H9 (cell line): ENCODE data around the gene LDLRAD4. TPM values are rescaled to one million over a fixed set of nuclear protein-coding genes. Genes with fewer than 3 reads are reported as not detected.

Source experiments
- DNase-seq: peaks from one replicate; pipeline ENCODE4 v3.0.0-alpha.2; 2017
- H2AFZ ChIP-seq: one replicate; pipeline ENCODE4 v1.6.1; 2013; ENCODE audit warnings: mild to moderate bottlenecking, low read length, control low read depth, moderate library complexity
- H2AK5ac ChIP-seq: 2 replicates; pipeline ENCODE4 v1.6.1; 2013; ENCODE audit warnings: low read length, control low read depth, mixed read lengths; ENCODE audit not compliant: insufficient read length
- H2BK120ac ChIP-seq: one replicate; pipeline ENCODE4 v1.6.1; 2013; ENCODE audit warnings: low read depth, mild to moderate bottlenecking, low read length, control low read depth, inconsistent platforms; ENCODE audit not compliant: poor library complexity, severe bottlenecking
- H2BK12ac ChIP-seq: 2 replicates; pipeline ENCODE4 v1.6.1; 2013; ENCODE audit warnings: low read length, control low read depth, mixed read lengths, low read depth; ENCODE audit not compliant: insufficient read length
- H2BK15ac ChIP-seq: 2 replicates; pipeline ENCODE4 v1.6.1; 2013; ENCODE audit warnings: low read depth, low read length, control low read depth
- H2BK20ac ChIP-seq: one replicate; pipeline ENCODE4 v1.6.1; 2013; ENCODE audit warnings: low read depth, mild to moderate bottlenecking, low read length, control low read depth, inconsistent platforms; ENCODE audit not compliant: poor library complexity, severe bottlenecking
- H2BK5ac ChIP-seq: 2 replicates; pipeline ENCODE4 v1.6.1; 2013; ENCODE audit warnings: low read length, control low read depth, mixed read lengths; ENCODE audit not compliant: insufficient read length
- H3K14ac ChIP-seq: 2 replicates; pipeline ENCODE4 v1.6.1; 2013; ENCODE audit warnings: low read length, control low read depth; ENCODE audit not compliant: insufficient read depth
- H3K18ac ChIP-seq: 2 replicates; pipeline ENCODE4 v1.6.1; 2013; ENCODE audit warnings: low read depth, mild to moderate bottlenecking, mixed read lengths, low read length, control low read depth; ENCODE audit not compliant: insufficient read length
- H3K23ac ChIP-seq: 2 replicates; pipeline ENCODE4 v1.6.1; 2013; ENCODE audit warnings: low read length, control low read depth, mixed read lengths, low read depth; ENCODE audit not compliant: insufficient read length
- H3K23me2 ChIP-seq: 2 replicates; pipeline ENCODE4 v1.6.1; 2013; ENCODE audit warnings: low read depth, mild to moderate bottlenecking, mixed read lengths, low read length, control low read depth; ENCODE audit not compliant: insufficient read length, poor library complexity, severe bottlenecking
- H3K27ac ChIP-seq: 2 replicates; pipeline ENCODE4 v1.5.1; 2013; ENCODE audit warnings: low read length, control low read depth, mixed read lengths, low read depth; ENCODE audit not compliant: insufficient read length
- H3K27me3 ChIP-seq: 2 replicates; pipeline ENCODE4 v1.6.1; 2013; ENCODE audit warnings: low read length, control low read depth, inconsistent platforms; ENCODE audit not compliant: insufficient read depth
- H3K4ac ChIP-seq: 2 replicates; pipeline ENCODE4 v1.6.1; 2013; ENCODE audit warnings: low read depth, mild to moderate bottlenecking, control low read depth, inconsistent platforms, low read length, moderate library complexity
- H3K4me1 ChIP-seq: 2 replicates; pipeline ENCODE4 v1.6.1; 2013; ENCODE audit warnings: low read length, control low read depth, inconsistent platforms; ENCODE audit not compliant: insufficient read depth
- H3K4me2 ChIP-seq: 2 replicates; pipeline ENCODE4 v1.6.1; 2013; ENCODE audit warnings: low read length, control low read depth, mixed read lengths; ENCODE audit not compliant: insufficient read length, insufficient read depth
- H3K56ac ChIP-seq: 2 replicates; pipeline ENCODE4 v1.6.1; 2013; ENCODE audit warnings: low read depth, mild to moderate bottlenecking, mixed read lengths, low read length, control low read depth; ENCODE audit not compliant: insufficient read length
- H3K79me1 ChIP-seq: 2 replicates; pipeline ENCODE4 v1.6.1; 2013; ENCODE audit warnings: low read depth, mild to moderate bottlenecking, moderate library complexity, low read length, control low read depth, inconsistent platforms; ENCODE audit not compliant: insufficient read depth, poor library complexity, severe bottlenecking
- H3K79me2 ChIP-seq: 2 replicates; pipeline ENCODE4 v1.6.1; 2013; ENCODE audit warnings: low read length, control low read depth, inconsistent platforms; ENCODE audit not compliant: insufficient read depth
- H3K9ac ChIP-seq: 2 replicates; pipeline ENCODE4 v1.6.1; 2013; ENCODE audit warnings: low read length, control low read depth, mixed read lengths; ENCODE audit not compliant: insufficient read length; ENCODE audit errors: extremely low read depth
- H3K9me3 ChIP-seq: one replicate; pipeline ENCODE4 v1.6.1; 2013; ENCODE audit warnings: low read depth, low read length, inconsistent platforms; ENCODE audit not compliant: control insufficient read depth
- H3T11ph ChIP-seq: one replicate; pipeline ENCODE4 v1.6.1; 2013; ENCODE audit warnings: mild to moderate bottlenecking, low read length, control low read depth, inconsistent platforms
- H4K20me1 ChIP-seq: one replicate; pipeline ENCODE4 v1.6.1; 2013; ENCODE audit not compliant: control insufficient read depth, insufficient read length, insufficient read depth
- H4K5ac ChIP-seq: 2 replicates; pipeline ENCODE4 v1.6.1; 2013; ENCODE audit warnings: low read depth, mild to moderate bottlenecking, mixed read lengths, low read length, control low read depth; ENCODE audit not compliant: insufficient read length
- H4K8ac ChIP-seq: replicated peaks from 2 replicates; pipeline ENCODE4 v1.6.1; 2013; ENCODE audit warnings: low read length, control low read depth, mixed read lengths, low read depth; ENCODE audit not compliant: insufficient read length
- H4K91ac ChIP-seq: 2 replicates; pipeline ENCODE4 v1.6.1; 2013; ENCODE audit warnings: low read depth, mild to moderate bottlenecking, moderate library complexity, mixed read lengths, low read length, control low read depth; ENCODE audit not compliant: insufficient read length
- H3K27ac Mint-ChIP-seq, 3 experiments: 2 replicates in 2 of 3; 3 replicates in 1 of 3; pipeline ENCODE4 v1.8.0; 2020 to 2021; ENCODE audit warnings: mixed read lengths in 3 of 3, mild to moderate bottlenecking in 1 of 3, moderate library complexity in 1 of 3
- H3K27me3 Mint-ChIP-seq: 2 replicates; pipeline ENCODE4 v1.8.0; 2021; ENCODE audit warnings: low read depth, mild to moderate bottlenecking, moderate library complexity, mixed read lengths
- H3K36me3 Mint-ChIP-seq, 3 experiments: 2 replicates in 2 of 3; 3 replicates in 1 of 3; pipeline ENCODE4 v1.8.0; 2020 to 2021; ENCODE audit warnings: low read depth in 3 of 3, mixed read lengths in 3 of 3; ENCODE audit not compliant: insufficient read depth in 1 of 3
- H3K4me1 Mint-ChIP-seq, 2 experiments: 2 replicates each; pipeline ENCODE4 v1.8.0; 2020; ENCODE audit warnings: mixed read lengths in 2 of 2
- H3K4me3 Mint-ChIP-seq, 2 experiments: 2 replicates in 1 of 2; 3 replicates in 1 of 2; pipeline ENCODE4 v1.8.0; 2020 to 2021; ENCODE audit warnings: mild to moderate bottlenecking in 2 of 2, mixed read lengths in 2 of 2, moderate library complexity in 1 of 2
- H3K9me3 Mint-ChIP-seq, 2 experiments: 2 replicates in 1 of 2; 3 replicates in 1 of 2; pipeline ENCODE4 v1.8.0; 2020; ENCODE audit warnings: mild to moderate bottlenecking in 2 of 2, mixed read lengths in 2 of 2, moderate library complexity in 1 of 2
- WGBS: extraction: QIAGEN DNeasy Blood & Tissue Kit; methylation state at CpG from one replicate; pipeline ENCODE4 v1.1.7; 2013; ENCODE audit warnings: missing lambda C conversion rate, low lambda C conversion rate, mixed read lengths; ENCODE audit not compliant: insufficient read length; ENCODE audit errors: extremely low coverage; 5-methylcytosine and 5-hydroxymethylcytosine counted together
- total RNA-seq: library from RNA; stranded (reverse); gene quantifications from 2 replicates; pipeline ENCODE4 v1.2.1, GENCODE V29; 2021
- TF ChIP-seq, protein P1 (sequence below): fragments of 200-600 bp; sonication (generic); conservative IDR thresholded peaks from 3 replicates; pipeline ENCODE4 v1.8.0; 2021; ENCODE audit warnings: antibody characterized with exemption, mild to moderate bottlenecking

Gene LDLRAD4
- total RNA-seq, 1 experiment from 2014 or later, result 3.9 TPM

DNA sequence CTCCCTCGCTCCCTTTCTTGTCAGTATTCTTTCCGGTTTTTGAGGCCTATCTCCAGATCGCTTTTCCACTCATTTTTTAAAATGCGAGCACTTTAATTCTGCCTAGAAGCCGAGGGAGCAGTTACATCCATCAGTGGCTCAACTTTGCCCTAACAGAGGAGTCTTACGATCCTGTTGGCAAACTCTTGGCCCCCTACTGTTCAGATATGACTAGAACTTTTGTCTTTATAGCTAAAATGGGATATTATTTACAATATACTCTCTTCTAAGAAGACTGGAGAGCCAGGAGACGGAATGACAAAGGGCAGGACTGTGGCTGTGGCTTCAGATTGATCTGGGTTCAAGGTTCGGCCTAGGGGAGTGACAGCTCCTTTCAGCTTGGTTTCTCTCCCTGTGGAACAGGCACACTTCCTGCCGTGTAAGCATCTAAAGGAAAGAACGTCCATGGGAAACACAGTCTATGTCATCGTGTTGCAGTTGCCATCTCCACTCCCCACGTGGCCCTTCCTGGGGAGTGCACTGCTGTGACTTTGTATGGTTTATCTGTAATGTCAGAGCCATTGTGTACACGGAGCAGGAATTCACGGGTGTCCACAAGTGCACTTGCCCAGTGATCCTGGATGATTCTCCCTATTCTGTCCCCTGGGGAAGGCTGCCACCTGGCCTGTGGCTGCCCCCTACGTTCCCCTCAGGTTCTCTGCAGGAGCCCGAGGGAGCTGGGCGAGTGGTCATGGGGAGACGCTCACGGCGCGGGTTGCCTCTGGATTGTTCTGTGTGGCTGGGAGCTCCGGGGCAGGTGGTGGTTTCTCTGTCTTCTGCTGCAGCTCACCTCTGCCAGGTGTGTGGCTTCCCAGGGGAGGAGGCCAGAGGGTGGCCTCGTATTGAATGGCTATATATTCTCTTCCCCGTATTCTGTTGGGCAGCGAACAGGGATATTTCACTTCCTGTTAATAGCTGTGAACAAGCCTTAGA lies 222.0 kb downstream of the LDLRAD4 start:
- TF ChIP-seq, protein P1, sequence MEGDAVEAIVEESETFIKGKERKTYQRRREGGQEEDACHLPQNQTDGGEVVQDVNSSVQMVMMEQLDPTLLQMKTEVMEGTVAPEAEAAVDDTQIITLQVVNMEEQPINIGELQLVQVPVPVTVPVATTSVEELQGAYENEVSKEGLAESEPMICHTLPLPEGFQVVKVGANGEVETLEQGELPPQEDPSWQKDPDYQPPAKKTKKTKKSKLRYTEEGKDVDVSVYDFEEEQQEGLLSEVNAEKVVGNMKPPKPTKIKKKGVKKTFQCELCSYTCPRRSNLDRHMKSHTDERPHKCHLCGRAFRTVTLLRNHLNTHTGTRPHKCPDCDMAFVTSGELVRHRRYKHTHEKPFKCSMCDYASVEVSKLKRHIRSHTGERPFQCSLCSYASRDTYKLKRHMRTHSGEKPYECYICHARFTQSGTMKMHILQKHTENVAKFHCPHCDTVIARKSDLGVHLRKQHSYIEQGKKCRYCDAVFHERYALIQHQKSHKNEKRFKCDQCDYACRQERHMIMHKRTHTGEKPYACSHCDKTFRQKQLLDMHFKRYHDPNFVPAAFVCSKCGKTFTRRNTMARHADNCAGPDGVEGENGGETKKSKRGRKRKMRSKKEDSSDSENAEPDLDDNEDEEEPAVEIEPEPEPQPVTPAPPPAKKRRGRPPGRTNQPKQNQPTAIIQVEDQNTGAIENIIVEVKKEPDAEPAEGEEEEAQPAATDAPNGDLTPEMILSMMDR, result no peak
- no peak overlapping the region for H3K27ac ChIP-seq
- H3T11ph ChIP-seq, result no peak overlapping the region
- H3K27ac Mint-ChIP-seq, result peak overlapping the region in 1 of 3 experiments; percentile 7; a peak in 1 of 7 replicates
- no peaks in the 10 kb centered on the region for H3K27me3 ChIP-seq
- no peaks in the 10 kb centered on the region for H3K4me1 ChIP-seq
- H3K14ac ChIP-seq, result no peak overlapping the region
- no peak overlapping the region for H3K4me3 Mint-ChIP-seq
- no peak overlapping the region for H4K91ac ChIP-seq
- no peak overlapping the region for H3K56ac ChIP-seq
- H3K9me3 Mint-ChIP-seq, result no peaks in the 10 kb centered on the region
- no peak overlapping the region for H3K23ac ChIP-seq
- no peak overlapping the region for H3K4me2 ChIP-seq
- no peak overlapping the region for H2BK120ac ChIP-seq
- H3K27me3 Mint-ChIP-seq, result peaks cover 4% of the 10 kb centered on the region
- H3K36me3 Mint-ChIP-seq, result no peaks in the 10 kb centered on the region
- H3K4me1 Mint-ChIP-seq, result peaks cover 19 to 21% of the 10 kb centered on the region in 2 experiments
- WGBS, result no CpG with 5 or more reads among the region's 25 CpGs
- H2BK12ac ChIP-seq, result no peak overlapping the region
- DNase-seq, result no peak
- no peak overlapping the region for H2AK5ac ChIP-seq
- no peaks in the 10 kb centered on the region for H3K79me2 ChIP-seq
- no peak overlapping the region for H3K4ac ChIP-seq
- no peak overlapping the region for H2BK20ac ChIP-seq
- H4K20me1 ChIP-seq, result peaks cover 2% of the 10 kb centered on the region
- H3K23me2 ChIP-seq, result no peaks in the 10 kb centered on the region
- H3K9ac ChIP-seq, result no peak overlapping the region
- H3K79me1 ChIP-seq, result no peaks in the 10 kb centered on the region
- H2BK15ac ChIP-seq, result no peak overlapping the region
- H3K9me3 ChIP-seq, result no peaks in the 10 kb centered on the region
- H4K8ac ChIP-seq, result no peak overlapping the region
- no peak overlapping the region for H2BK5ac ChIP-seq
- H3K18ac ChIP-seq, result no peak overlapping the region
- H4K5ac ChIP-seq, result no peak overlapping the region
- H2AFZ ChIP-seq, result no peak overlapping the region
